H9 (cell line): ENCODE data around the gene PIK3R5. TPM values are rescaled to one million over a fixed set of nuclear protein-coding genes. Genes with fewer than 3 reads are reported as not detected.

Experiments used
- DNase-seq: peaks from one replicate; pipeline ENCODE4 v3.0.0-alpha.2; 2017
- H2AFZ ChIP-seq: one replicate; pipeline ENCODE4 v1.6.1; 2013; ENCODE audit warnings: mild to moderate bottlenecking, low read length, control low read depth, moderate library complexity
- H2AK5ac ChIP-seq: 2 replicates; pipeline ENCODE4 v1.6.1; 2013; ENCODE audit warnings: low read length, control low read depth, mixed read lengths; ENCODE audit not compliant: insufficient read length
- H2BK120ac ChIP-seq: one replicate; pipeline ENCODE4 v1.6.1; 2013; ENCODE audit warnings: low read depth, mild to moderate bottlenecking, low read length, control low read depth, inconsistent platforms; ENCODE audit not compliant: poor library complexity, severe bottlenecking
- H2BK12ac ChIP-seq: 2 replicates; pipeline ENCODE4 v1.6.1; 2013; ENCODE audit warnings: low read length, control low read depth, mixed read lengths, low read depth; ENCODE audit not compliant: insufficient read length
- H2BK15ac ChIP-seq: 2 replicates; pipeline ENCODE4 v1.6.1; 2013; ENCODE audit warnings: low read depth, low read length, control low read depth
- H2BK20ac ChIP-seq: one replicate; pipeline ENCODE4 v1.6.1; 2013; ENCODE audit warnings: low read depth, mild to moderate bottlenecking, low read length, control low read depth, inconsistent platforms; ENCODE audit not compliant: poor library complexity, severe bottlenecking
- H2BK5ac ChIP-seq: 2 replicates; pipeline ENCODE4 v1.6.1; 2013; ENCODE audit warnings: low read length, control low read depth, mixed read lengths; ENCODE audit not compliant: insufficient read length
- H3K14ac ChIP-seq: 2 replicates; pipeline ENCODE4 v1.6.1; 2013; ENCODE audit warnings: low read length, control low read depth; ENCODE audit not compliant: insufficient read depth
- H3K18ac ChIP-seq: 2 replicates; pipeline ENCODE4 v1.6.1; 2013; ENCODE audit warnings: low read depth, mild to moderate bottlenecking, mixed read lengths, low read length, control low read depth; ENCODE audit not compliant: insufficient read length
- H3K23ac ChIP-seq: 2 replicates; pipeline ENCODE4 v1.6.1; 2013; ENCODE audit warnings: low read length, control low read depth, mixed read lengths, low read depth; ENCODE audit not compliant: insufficient read length
- H3K23me2 ChIP-seq: 2 replicates; pipeline ENCODE4 v1.6.1; 2013; ENCODE audit warnings: low read depth, mild to moderate bottlenecking, mixed read lengths, low read length, control low read depth; ENCODE audit not compliant: insufficient read length, poor library complexity, severe bottlenecking
- H3K27ac ChIP-seq: 2 replicates; pipeline ENCODE4 v1.5.1; 2013; ENCODE audit warnings: low read length, control low read depth, mixed read lengths, low read depth; ENCODE audit not compliant: insufficient read length
- H3K27me3 ChIP-seq: 2 replicates; pipeline ENCODE4 v1.6.1; 2013; ENCODE audit warnings: low read length, control low read depth, inconsistent platforms; ENCODE audit not compliant: insufficient read depth
- H3K4ac ChIP-seq: 2 replicates; pipeline ENCODE4 v1.6.1; 2013; ENCODE audit warnings: low read depth, mild to moderate bottlenecking, control low read depth, inconsistent platforms, low read length, moderate library complexity
- H3K4me1 ChIP-seq: 2 replicates; pipeline ENCODE4 v1.6.1; 2013; ENCODE audit warnings: low read length, control low read depth, inconsistent platforms; ENCODE audit not compliant: insufficient read depth
- H3K4me2 ChIP-seq: 2 replicates; pipeline ENCODE4 v1.6.1; 2013; ENCODE audit warnings: low read length, control low read depth, mixed read lengths; ENCODE audit not compliant: insufficient read length, insufficient read depth
- H3K56ac ChIP-seq: 2 replicates; pipeline ENCODE4 v1.6.1; 2013; ENCODE audit warnings: low read depth, mild to moderate bottlenecking, mixed read lengths, low read length, control low read depth; ENCODE audit not compliant: insufficient read length
- H3K79me1 ChIP-seq: 2 replicates; pipeline ENCODE4 v1.6.1; 2013; ENCODE audit warnings: low read depth, mild to moderate bottlenecking, moderate library complexity, low read length, control low read depth, inconsistent platforms; ENCODE audit not compliant: insufficient read depth, poor library complexity, severe bottlenecking
- H3K79me2 ChIP-seq: 2 replicates; pipeline ENCODE4 v1.6.1; 2013; ENCODE audit warnings: low read length, control low read depth, inconsistent platforms; ENCODE audit not compliant: insufficient read depth
- H3K9ac ChIP-seq: 2 replicates; pipeline ENCODE4 v1.6.1; 2013; ENCODE audit warnings: low read length, control low read depth, mixed read lengths; ENCODE audit not compliant: insufficient read length; ENCODE audit errors: extremely low read depth
- H3K9me3 ChIP-seq: one replicate; pipeline ENCODE4 v1.6.1; 2013; ENCODE audit warnings: low read depth, low read length, inconsistent platforms; ENCODE audit not compliant: control insufficient read depth
- H3T11ph ChIP-seq: one replicate; pipeline ENCODE4 v1.6.1; 2013; ENCODE audit warnings: mild to moderate bottlenecking, low read length, control low read depth, inconsistent platforms
- H4K20me1 ChIP-seq: one replicate; pipeline ENCODE4 v1.6.1; 2013; ENCODE audit not compliant: control insufficient read depth, insufficient read length, insufficient read depth
- H4K5ac ChIP-seq: 2 replicates; pipeline ENCODE4 v1.6.1; 2013; ENCODE audit warnings: low read depth, mild to moderate bottlenecking, mixed read lengths, low read length, control low read depth; ENCODE audit not compliant: insufficient read length
- H4K8ac ChIP-seq: replicated peaks from 2 replicates; pipeline ENCODE4 v1.6.1; 2013; ENCODE audit warnings: low read length, control low read depth, mixed read lengths, low read depth; ENCODE audit not compliant: insufficient read length
- H4K91ac ChIP-seq: 2 replicates; pipeline ENCODE4 v1.6.1; 2013; ENCODE audit warnings: low read depth, mild to moderate bottlenecking, moderate library complexity, mixed read lengths, low read length, control low read depth; ENCODE audit not compliant: insufficient read length
- H3K27ac Mint-ChIP-seq, 3 experiments: 2 replicates in 2 of 3; 3 replicates in 1 of 3; pipeline ENCODE4 v1.8.0; 2020 to 2021; ENCODE audit warnings: mixed read lengths in 3 of 3, mild to moderate bottlenecking in 1 of 3, moderate library complexity in 1 of 3
- H3K27me3 Mint-ChIP-seq: 2 replicates; pipeline ENCODE4 v1.8.0; 2021; ENCODE audit warnings: low read depth, mild to moderate bottlenecking, moderate library complexity, mixed read lengths
- H3K36me3 Mint-ChIP-seq, 3 experiments: 2 replicates in 2 of 3; 3 replicates in 1 of 3; pipeline ENCODE4 v1.8.0; 2020 to 2021; ENCODE audit warnings: low read depth in 3 of 3, mixed read lengths in 3 of 3; ENCODE audit not compliant: insufficient read depth in 1 of 3
- H3K4me1 Mint-ChIP-seq, 2 experiments: 2 replicates each; pipeline ENCODE4 v1.8.0; 2020; ENCODE audit warnings: mixed read lengths in 2 of 2
- H3K4me3 Mint-ChIP-seq, 2 experiments: 2 replicates in 1 of 2; 3 replicates in 1 of 2; pipeline ENCODE4 v1.8.0; 2020 to 2021; ENCODE audit warnings: mild to moderate bottlenecking in 2 of 2, mixed read lengths in 2 of 2, moderate library complexity in 1 of 2
- H3K9me3 Mint-ChIP-seq, 2 experiments: 2 replicates in 1 of 2; 3 replicates in 1 of 2; pipeline ENCODE4 v1.8.0; 2020; ENCODE audit warnings: mild to moderate bottlenecking in 2 of 2, mixed read lengths in 2 of 2, moderate library complexity in 1 of 2
- CTCF ChIP-seq: fragments of 200-600 bp; sonication (generic); conservative IDR thresholded peaks from 3 replicates; pipeline ENCODE4 v1.8.0; 2021; ENCODE audit warnings: antibody characterized with exemption, mild to moderate bottlenecking
- WGBS: extraction: QIAGEN DNeasy Blood & Tissue Kit; methylation state at CpG from one replicate; pipeline ENCODE4 v1.1.7; 2013; ENCODE audit warnings: missing lambda C conversion rate, low lambda C conversion rate, mixed read lengths; ENCODE audit not compliant: insufficient read length; ENCODE audit errors: extremely low coverage; 5-methylcytosine and 5-hydroxymethylcytosine counted together
- total RNA-seq: library from RNA; stranded (reverse); gene quantifications from 2 replicates; pipeline ENCODE4 v1.2.1, GENCODE V29; 2021

Gene PIK3R5
- total RNA-seq, 1 experiment from 2014 or later, result 1.4 TPM

GRCh38 chr17:8832711-8833352 is 132.7 kb downstream of the PIK3R5 start:
- no peak overlapping the region; the same call in 1 of the 2 replicates for H3K14ac ChIP-seq
- H2AK5ac ChIP-seq, result no peak overlapping the region
- no peaks in the 10 kb centered on the region for H3K79me2 ChIP-seq
- H4K5ac ChIP-seq, result no peak overlapping the region
- peaks cover 6% of the 10 kb centered on the region for H3K27me3 Mint-ChIP-seq
- peak; percentile 94 for DNase-seq
- TF ChIP-seq CTCF, result peak; percentile 94
- no peak overlapping the region for H3K4ac ChIP-seq
- no peak overlapping the region for H3K27ac Mint-ChIP-seq
- H2BK5ac ChIP-seq, result no peak overlapping the region
- H3K23ac ChIP-seq, result no peak overlapping the region
- H4K20me1 ChIP-seq, result no peaks in the 10 kb centered on the region
- no peak overlapping the region for H2BK120ac ChIP-seq
- no peak overlapping the region for H3K56ac ChIP-seq
- no CpG with 5 or more reads among the region's 33 CpGs for WGBS
- H4K8ac ChIP-seq, result no peak overlapping the region
- no peaks in the 10 kb centered on the region; the same call in 1 of the 2 replicates for H3K27me3 ChIP-seq
- no peak overlapping the region for H2BK20ac ChIP-seq
- no peaks in the 10 kb centered on the region for H3K9me3 ChIP-seq
- H3K9ac ChIP-seq, result no peak overlapping the region
- H3K4me1 Mint-ChIP-seq, result peaks cover 9 to 13% of the 10 kb centered on the region in 2 experiments; a peak in 3 of 4 replicates
- no peaks in the 10 kb centered on the region for H3K9me3 Mint-ChIP-seq
- H3K23me2 ChIP-seq, result no peaks in the 10 kb centered on the region
- no peak overlapping the region for H2AFZ ChIP-seq
- H3K4me1 ChIP-seq, result no peaks in the 10 kb centered on the region
- no peak overlapping the region; a peak in 1 of 5 replicates for H3K4me3 Mint-ChIP-seq
- H3K18ac ChIP-seq, result peak overlapping the region; percentile 25
- no peak overlapping the region for H2BK12ac ChIP-seq
- no peak overlapping the region for H3K4me2 ChIP-seq
- no peak overlapping the region for H3K27ac ChIP-seq
- H2BK15ac ChIP-seq, result no peak overlapping the region
- no peak overlapping the region for H4K91ac ChIP-seq
- H3K79me1 ChIP-seq, result no peaks in the 10 kb centered on the region
- H3K36me3 Mint-ChIP-seq, result no peaks in the 10 kb centered on the region
- no peak overlapping the region for H3T11ph ChIP-seq
